CD4-positive, alpha-beta T cell (primary cell): Measurements from ENCODE around the gene UFSP1. TPM values are rescaled to one million over a fixed set of nuclear protein-coding genes. Genes with fewer than 3 reads are reported as not detected.
"Not testable (repeated sequence)": the region's sequence is repeated elsewhere in the genome, so short reads cannot be mapped to it uniquely, and the experiment has no call there.

ENCODE experiments used
- ATAC-seq: fragments of 200-7000 bp; cut with Tn5 transposase; one replicate; pipeline ENCODE4 v1.10.0; 2022; ENCODE audit warnings: mild to moderate bottlenecking; ENCODE audit not compliant: poor library complexity
- CTCF ChIA-PET: fragments of 350-600 bp; sonication (Branson Sonifier 250); formaldehyde crosslinking; loops from one replicate; lab custom pipeline; 2021; ENCODE audit warnings: antibody characterized with exemption, inconsistent platforms; lab: Charles Lee
- POLR2A ChIA-PET: fragments of 350-600 bp; sonication (Branson Sonifier 250); formaldehyde crosslinking; loops from one replicate; lab custom pipeline; 2021; ENCODE audit warnings: antibody characterized with exemption, inconsistent platforms; lab: Charles Lee
- DNase-seq, 14 experiments: peaks; one replicate each; pipeline ENCODE4 v3.0.0-alpha.2; 2013 to 2020; ENCODE audit warnings: mixed read lengths in 2 of 14
- H3K27ac ChIP-seq, 2 donors: one replicate each; pipeline versions ENCODE4 v1.5.1 to v1.7.0; 2013; ENCODE audit warnings: low read length in 2 of 2, low read depth in 1 of 2, mild to moderate bottlenecking in 1 of 2
- H3K27me3 ChIP-seq, 2 experiments: 1 replicate in 1 of 2; 2 replicates in 1 of 2; pipeline versions ENCODE4 v1.6.1 to v1.7.0; 2013; ENCODE audit warnings: low read length in 2 of 2, control low read depth in 1 of 2, mild to moderate bottlenecking in 1 of 2, moderate library complexity in 1 of 2; ENCODE audit not compliant: insufficient read depth in 2 of 2, control insufficient read depth in 1 of 2
- H3K36me3 ChIP-seq: one replicate; pipeline ENCODE4 v1.6.1; 2013; ENCODE audit warnings: low read length, control low read depth; ENCODE audit not compliant: insufficient read depth
- H3K4me1 ChIP-seq: one replicate; pipeline ENCODE4 v1.6.1; 2013; ENCODE audit warnings: low read length, control low read depth; ENCODE audit not compliant: insufficient read depth
- H3K4me3 ChIP-seq: one replicate; pipeline ENCODE4 v1.5.1; 2013; ENCODE audit warnings: mild to moderate bottlenecking, low read length, moderate library complexity
- H3K9me3 ChIP-seq, 2 experiments: 1 replicate in 1 of 2; 2 replicates in 1 of 2; pipeline versions ENCODE4 v1.6.1 to v1.7.0; 2013; ENCODE audit warnings: low read length in 2 of 2, mild to moderate bottlenecking in 2 of 2, control low read depth in 1 of 2, moderate library complexity in 1 of 2; ENCODE audit not compliant: control insufficient read depth in 1 of 2, insufficient read depth in 1 of 2
- H3K27ac Mint-ChIP-seq: one replicate; pipeline ENCODE4 v1.8.0; 2020; ENCODE audit warnings: mixed read lengths
- H3K27me3 Mint-ChIP-seq: one replicate; pipeline ENCODE4 v1.8.0; 2021; ENCODE audit warnings: mixed read lengths
- H3K36me3 Mint-ChIP-seq: one replicate; pipeline ENCODE4 v1.8.0; 2021; ENCODE audit warnings: low read depth, mixed read lengths
- H3K4me1 Mint-ChIP-seq: one replicate; pipeline ENCODE4 v1.8.0; 2021; ENCODE audit warnings: low read depth, mixed read lengths
- H3K4me3 Mint-ChIP-seq: one replicate; pipeline ENCODE4 v1.8.0; 2020; ENCODE audit warnings: mild to moderate bottlenecking, mixed read lengths
- H3K9me3 Mint-ChIP-seq: one replicate; pipeline ENCODE4 v1.8.0; 2020; ENCODE audit warnings: mixed read lengths
- CTCF ChIP-seq: fragments of 200-600 bp; IDR thresholded peaks from one replicate; pipeline ENCODE4 v1.8.0; 2022; ENCODE audit warnings: antibody characterized with exemption, mild to moderate bottlenecking
- intact Hi-C, 2 experiments: fragments of 100-400 bp; cut with DNase I in 1 of 2; cut with micrococcal nuclease in 1 of 2; formaldehyde crosslinking; loops; one replicate each; pipeline versions ENCODE4 v1.15.1 to v1.9.0; 2023 to 2025; cut with DNase I, micrococcal nuclease
- total RNA-seq, 174 experiments: library from RNA in 2 of 174; stranded (reverse) in 2 of 174; gene quantifications; one replicate each; pipeline ENCODE4 v1.2.3 and lab custom pipeline; 2021 to 2026

Gene UFSP1
- total RNA-seq, 2 experiments from 2014 or later = 1.1 to 1.5 TPM

GRCh38 chr7:100929808-100930174 lies 40.3 kb upstream of the UFSP1 start:
- ChIA-PET CTCF (no interaction called here), POLR2A (no interaction called here)
- Histone ChIP-seq H3K9me3 (peaks cover 5 to 14% of the 10 kb centered on the region in 2 experiments), H3K4me1 (no peaks in the 10 kb centered on the region), H3K36me3 (no peaks in the 10 kb centered on the region), H3K27ac (no peak overlapping the region), H3K4me3 (no peak overlapping the region), H3K27me3 (peaks cover 8% of the 10 kb centered on the region in 2 experiments)
- no peak for ATAC-seq
- peaks cover 22% of the 10 kb centered on the region for H3K27me3 Mint-ChIP-seq
- DNase-seq = no peak
- no peak overlapping the region for H3K27ac Mint-ChIP-seq
- H3K4me1 Mint-ChIP-seq = no peaks in the 10 kb centered on the region
- H3K4me3 Mint-ChIP-seq = no peak overlapping the region
- no peaks in the 10 kb centered on the region for H3K36me3 Mint-ChIP-seq
- TF ChIP-seq CTCF = no peak
- intact Hi-C loops = no loop called here
- peaks cover 4% of the 10 kb centered on the region for H3K9me3 Mint-ChIP-seq

- H3K36me3 Mint-ChIP-seq, POLR2A ChIA-PET, H3K27me3 ChIP-seq, H3K27ac ChIP-seq, H3K27ac Mint-ChIP-seq, H3K9me3 ChIP-seq, DNase-seq, H3K9me3 Mint-ChIP-seq, CTCF ChIA-PET, H3K4me1 ChIP-seq, H3K36me3 ChIP-seq, H3K4me3 ChIP-seq, H3K4me3 Mint-ChIP-seq, intact Hi-C loops, H3K4me1 Mint-ChIP-seq, ATAC-seq: not testable (repeated sequence)
- H3K27me3 Mint-ChIP-seq = peaks cover 14% of the 10 kb centered on the region
Observed at GRCh38 chr7:100923616-100924015, 34.1 kb upstream of the UFSP1 start.

- Histone ChIP-seq H3K36me3 (no peaks in the 10 kb centered on the region), H3K4me3 (no peak overlapping the region), H3K27ac (no peak overlapping the region), H3K27me3 (peaks cover 0 to 3% of the 10 kb centered on the region in 2 experiments), H3K4me1 (no peaks in the 10 kb centered on the region), H3K9me3 (no peaks in the 10 kb centered on the region)
- intact Hi-C loops = no loop called here
- peaks cover 21% of the 10 kb centered on the region for H3K27me3 Mint-ChIP-seq
- H3K4me1 Mint-ChIP-seq = no peaks in the 10 kb centered on the region
- H3K4me3 Mint-ChIP-seq = no peak overlapping the region
- ChIA-PET CTCF (interaction anchor here (0.6 kb wide), 1 partner anchor 361 kb away, joined by 3 read pairs; no protein-coding TSS in a partner anchor), POLR2A (no interaction called here)
- H3K9me3 Mint-ChIP-seq = no peaks in the 10 kb centered on the region
- H3K36me3 Mint-ChIP-seq = no peaks in the 10 kb centered on the region
- H3K27ac Mint-ChIP-seq = no peak overlapping the region
- TF ChIP-seq CTCF = no peak
- DNase-seq (no peak), ATAC-seq (no peak)
Observed at GRCh38 chr7:100921039-100921438, 31.5 kb upstream of the UFSP1 start.

- H3K27ac Mint-ChIP-seq, H3K27me3 ChIP-seq, H3K4me3 ChIP-seq, H3K9me3 Mint-ChIP-seq, CTCF ChIA-PET, POLR2A ChIA-PET, H3K27ac ChIP-seq, H3K36me3 ChIP-seq, ATAC-seq, H3K36me3 Mint-ChIP-seq, H3K9me3 ChIP-seq, DNase-seq, H3K4me3 Mint-ChIP-seq, H3K4me1 Mint-ChIP-seq, H3K4me1 ChIP-seq, intact Hi-C loops: not testable (repeated sequence)
- H3K27me3 Mint-ChIP-seq = peaks cover 24% of the 10 kb centered on the region
Observed at GRCh38 chr7:100919779-100920437, 30.4 kb upstream of the UFSP1 start.

- H3K27ac ChIP-seq, H3K9me3 ChIP-seq, H3K4me3 ChIP-seq, H3K36me3 Mint-ChIP-seq, POLR2A ChIA-PET, CTCF ChIA-PET, ATAC-seq, intact Hi-C loops, DNase-seq, H3K4me1 ChIP-seq, H3K36me3 ChIP-seq, H3K27ac Mint-ChIP-seq, H3K9me3 Mint-ChIP-seq, H3K4me3 Mint-ChIP-seq, H3K27me3 ChIP-seq, H3K4me1 Mint-ChIP-seq: not testable (repeated sequence)
- peaks cover 27% of the 10 kb centered on the region for H3K27me3 Mint-ChIP-seq
Observed at GRCh38 chr7:100919335-100919734, 29.8 kb upstream of the UFSP1 start.
